HG03280 (cell line): Measurements from ENCODE around the gene GPC3.

ENCODE experiments used
- ATAC-seq: cut with Tn5 transposase; IDR thresholded peaks from one replicate; pipeline ENCODE4 v1.9.1; 2021; ENCODE audit warnings: mild to moderate bottlenecking, moderate library complexity; ENCODE audit not compliant: unreplicated experiment

GPC3 gene

GRCh38 chrX:133852837-133853356, 132.5 kb downstream of the GPC3 start:
- ATAC-seq: no peak

- ATAC-seq: no peak
Measured at GRCh38 chrX:133852401-133852800, 133.0 kb downstream of the GPC3 start.

- ATAC-seq: no peak
Measured at GRCh38 chrX:133850399-133850798, 135.0 kb downstream of the GPC3 start.

DNA sequence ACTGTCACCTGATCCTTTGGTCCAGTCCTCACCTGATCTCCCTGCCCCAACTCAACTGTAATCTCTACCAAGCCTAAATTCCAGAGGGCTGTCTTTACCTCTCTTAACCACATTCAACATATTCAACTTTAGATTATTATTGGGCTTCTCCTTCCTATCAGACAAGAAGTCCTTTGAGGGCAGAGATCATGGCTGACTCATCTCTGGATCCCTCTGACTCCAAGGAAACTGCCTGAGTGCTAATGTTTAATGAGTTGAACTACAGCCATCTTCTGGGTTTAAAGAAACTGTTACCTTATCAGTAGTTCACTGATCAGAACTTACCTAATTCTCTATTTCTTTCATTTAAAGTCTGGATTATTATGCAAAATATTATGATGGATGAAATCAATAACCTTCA, 135.7 kb downstream of the GPC3 start:
- no peak for ATAC-seq

- no peak for ATAC-seq
Measured at GRCh38 chrX:133847340-133847994, 137.9 kb downstream of the GPC3 start.

DNA sequence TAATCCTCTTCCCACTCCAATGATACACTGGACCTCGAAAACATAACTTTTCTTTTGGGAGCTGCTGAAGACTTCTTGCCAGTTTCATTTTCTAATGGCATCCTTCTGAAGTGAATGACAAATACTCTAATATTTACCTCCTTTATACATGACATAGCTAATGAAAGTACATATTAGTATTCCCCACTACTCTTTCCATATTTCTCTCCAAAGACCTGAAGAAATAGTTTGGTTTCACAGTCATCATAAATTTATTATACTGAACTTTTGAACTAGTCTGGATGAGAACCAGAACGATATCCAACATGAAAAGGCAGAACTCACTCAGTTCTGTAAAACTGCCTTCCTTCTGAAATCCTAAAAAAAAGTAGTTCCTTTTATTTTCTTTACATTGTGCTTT, 139.1 kb downstream of the GPC3 start:
- ATAC-seq: no peak

- ATAC-seq: no peak
Measured at GRCh38 chrX:133840415-133840814, 145.0 kb downstream of the GPC3 start.

DNA sequence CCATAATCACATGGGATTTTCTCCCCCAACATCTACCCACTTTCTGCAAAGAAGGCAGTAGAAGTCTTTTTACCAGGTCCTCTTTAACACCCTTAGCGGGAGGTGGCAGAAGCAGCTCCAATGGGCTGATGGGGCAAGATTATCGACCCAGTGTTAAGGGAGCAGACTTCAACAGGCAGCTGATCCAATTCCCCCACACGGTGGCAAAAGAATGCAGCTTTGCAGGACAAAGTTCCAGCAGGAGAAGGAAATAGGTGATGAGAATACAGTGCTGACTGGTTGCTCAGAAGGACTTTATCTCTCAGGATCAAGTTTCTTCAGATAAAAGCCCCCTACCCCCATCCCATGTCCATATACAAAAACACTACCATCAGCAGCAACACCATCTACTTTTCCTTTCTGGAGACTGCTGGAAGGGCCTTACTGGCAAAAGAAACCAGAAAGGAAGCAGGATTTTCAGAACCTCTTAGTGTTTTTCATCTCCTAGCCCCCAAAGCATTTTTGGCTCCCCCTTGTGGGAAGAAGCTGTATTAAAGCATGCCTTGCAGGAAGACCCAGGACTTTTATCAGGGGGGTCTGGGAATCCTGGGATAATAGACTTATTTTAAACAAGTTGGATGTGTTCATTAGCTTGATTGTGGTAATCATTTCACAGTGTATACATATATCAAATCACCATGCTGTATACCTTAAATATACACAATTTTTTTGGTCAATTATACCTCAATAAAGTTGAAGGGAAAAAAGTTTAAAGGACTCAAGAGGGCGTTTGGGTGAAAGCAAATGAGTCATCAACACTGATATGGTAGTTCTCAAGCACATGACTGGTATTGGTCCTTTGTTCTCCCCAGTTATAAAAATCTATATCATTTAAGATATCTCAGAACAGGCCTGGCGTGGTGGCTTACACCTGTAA, 146.4 kb downstream of the GPC3 start:
- no peak for ATAC-seq

- ATAC-seq: no peak
Measured at GRCh38 chrX:133837091-133837490, 148.3 kb downstream of the GPC3 start.

- no peak for ATAC-seq
Measured at GRCh38 chrX:133836561-133836960, 148.8 kb downstream of the GPC3 start.

- no peak for ATAC-seq
Measured at GRCh38 chrX:133834771-133835170, 150.6 kb downstream of the GPC3 start.

- ATAC-seq: no peak
Measured at GRCh38 chrX:133819546-133819945, 165.8 kb downstream of the GPC3 start.

GRCh38 chrX:133818019-133818418, 167.4 kb downstream of the GPC3 start:
- ATAC-seq: no peak

GRCh38 chrX:133815496-133815895, 169.9 kb downstream of the GPC3 start:
- ATAC-seq: no peak

GRCh38 chrX:133813971-133814370, 171.4 kb downstream of the GPC3 start:
- no peak for ATAC-seq

GRCh38 chrX:133812402-133812801, 173.0 kb downstream of the GPC3 start:
- no peak for ATAC-seq

DNA sequence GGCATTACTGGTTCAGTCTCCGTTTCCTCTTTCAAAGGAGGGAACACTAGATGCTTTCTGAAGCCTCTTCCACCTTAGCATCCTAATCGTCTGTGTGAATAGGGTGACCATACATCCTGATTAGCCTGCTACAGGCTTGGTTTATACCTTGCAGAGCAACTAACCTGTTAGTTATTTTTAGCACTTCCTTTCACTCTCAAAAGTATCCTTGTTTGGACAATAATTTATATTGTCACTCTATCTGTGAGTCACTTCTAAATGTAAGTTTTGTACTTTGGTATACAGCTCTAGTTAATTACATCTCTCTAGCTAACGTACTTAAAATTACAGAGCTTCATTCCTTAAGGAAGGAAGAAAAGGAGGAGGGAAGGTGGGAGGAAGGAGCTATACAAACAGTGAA, 174.5 kb downstream of the GPC3 start:
- no peak for ATAC-seq

DNA sequence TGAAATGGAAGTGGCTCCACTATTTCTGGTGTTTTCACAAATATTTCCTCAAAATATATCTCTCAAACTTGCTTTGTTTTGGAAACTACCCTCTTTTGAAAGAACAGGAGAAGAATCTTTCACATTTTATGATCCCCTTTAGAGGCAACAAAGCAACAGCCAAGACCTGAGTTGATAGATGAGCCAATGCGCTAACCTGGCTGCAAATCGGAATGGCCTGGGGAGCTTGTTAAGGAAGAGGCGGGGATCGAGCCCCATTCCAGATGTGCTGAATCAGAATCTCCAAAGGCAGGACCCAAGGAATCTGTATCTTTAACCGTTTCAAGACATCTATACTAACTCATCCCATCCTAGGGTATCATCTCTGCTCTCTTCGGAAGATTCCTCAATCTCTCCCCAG, 181.3 kb downstream of the GPC3 start:
- ATAC-seq: no peak

DNA sequence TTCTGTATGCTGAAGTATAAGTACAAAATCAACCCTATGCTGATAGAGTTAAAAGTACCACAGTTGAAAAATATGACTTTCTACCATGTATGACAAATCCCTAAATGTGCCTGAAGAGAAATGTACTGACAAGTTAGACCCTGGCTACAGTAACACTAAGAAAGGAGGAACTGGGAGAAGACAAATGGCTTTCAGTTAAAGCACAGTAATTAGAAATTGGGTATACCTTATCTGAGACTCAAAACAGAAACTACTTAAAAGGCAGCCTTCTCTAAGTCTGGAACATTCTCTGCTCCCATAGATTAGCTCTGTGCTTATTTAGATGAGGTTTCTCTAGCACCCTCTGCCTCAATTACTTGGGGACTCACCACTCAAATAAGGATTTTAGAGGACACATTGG, 189.1 kb downstream of the GPC3 start:
- no peak for ATAC-seq

DNA sequence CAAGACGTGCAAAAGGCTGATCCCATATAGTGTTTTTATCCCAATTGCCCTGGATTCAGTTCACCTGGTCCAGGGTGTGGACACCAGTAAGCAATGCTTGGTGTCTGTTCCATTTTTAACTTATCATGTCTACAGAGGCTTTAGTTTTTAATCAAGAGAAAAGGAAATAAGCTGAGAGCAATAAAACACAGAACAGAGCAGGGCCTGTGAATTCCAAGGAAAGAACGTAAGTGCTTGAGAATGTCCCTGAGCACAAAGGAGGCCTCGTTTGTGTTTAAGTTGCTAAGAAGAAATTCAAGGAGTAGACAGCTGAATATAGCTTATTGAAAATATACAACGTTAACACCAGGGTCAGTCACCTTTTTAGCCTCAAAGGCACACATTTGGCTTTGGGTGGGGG, 191.3 kb downstream of the GPC3 start:
- ATAC-seq: no peak

DNA sequence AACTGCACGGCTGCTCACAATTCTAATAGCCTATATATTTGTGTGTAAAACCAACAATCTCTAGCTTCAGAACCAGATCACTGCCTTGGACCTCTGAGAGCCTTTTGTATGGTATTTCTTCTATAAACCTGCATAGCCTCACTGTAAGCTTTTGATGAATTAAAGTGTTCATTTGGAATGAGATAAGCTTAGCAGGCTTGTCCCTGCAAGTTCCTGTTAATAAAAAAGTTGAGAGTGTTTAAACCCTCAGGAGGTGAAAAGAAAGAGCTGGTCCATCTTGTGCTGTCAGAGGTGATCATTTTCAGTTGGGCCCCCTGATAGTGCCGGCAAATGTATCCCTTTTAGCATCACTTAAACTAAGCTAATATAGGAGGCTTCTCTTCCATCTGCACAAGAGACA, 191.8 kb downstream of the GPC3 start:
- ATAC-seq: no peak
